NT2/D1 (cell line): ENCODE measurements around the gene CAMK2B.

Experiments
- YY1 ChIP-seq: IDR thresholded peaks from 2 replicates; pipeline ENCODE4 v1.6.1; 2011; ENCODE audit not compliant: insufficient read length, insufficient read depth
- ZNF274 ChIP-seq: IDR thresholded peaks from 2 replicates; pipeline ENCODE4 v1.6.1; 2011; ENCODE audit warnings: mild to moderate bottlenecking, low read depth, low read length

DNA sequence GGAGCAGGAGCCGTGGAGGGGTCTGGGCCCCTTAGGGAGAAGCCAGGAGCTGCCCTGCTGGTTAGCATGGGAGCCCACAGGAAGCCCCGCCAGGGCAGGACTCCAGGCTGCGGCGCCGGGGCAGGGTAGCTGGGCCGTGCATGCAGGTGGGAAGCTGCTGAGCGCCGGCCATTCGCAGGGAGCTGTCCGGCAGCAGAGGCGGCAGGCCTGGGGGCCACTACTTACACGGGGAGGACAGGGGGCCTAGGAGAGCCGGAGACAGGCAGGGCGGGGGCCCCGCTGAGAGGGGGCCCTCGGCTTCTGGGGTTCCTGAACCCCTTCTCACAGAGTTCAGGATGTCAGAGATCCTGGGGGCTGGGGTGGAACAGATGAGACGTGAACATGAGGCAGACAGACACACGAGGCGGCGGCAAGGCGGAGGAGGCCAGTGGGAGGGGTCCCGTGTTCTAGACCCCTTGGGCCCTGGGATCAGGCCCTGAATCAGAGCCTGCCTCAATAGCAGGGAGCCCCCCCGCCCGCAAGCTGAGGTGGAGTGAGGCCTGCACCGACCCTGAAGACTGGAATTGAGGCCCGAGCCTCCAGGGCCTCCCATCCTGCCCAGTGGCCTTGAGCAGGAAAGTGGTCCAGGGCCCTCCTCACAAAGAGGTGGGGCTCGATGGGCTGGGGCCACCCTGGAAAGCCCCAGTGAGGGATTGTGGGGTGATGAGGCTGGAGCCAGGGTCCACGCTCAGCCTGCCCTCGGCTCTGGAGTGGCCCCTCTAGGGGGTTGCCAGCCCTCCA lies 96.6 kb downstream of the CAMK2B start:
- TF ChIP-seq YY1, result no peak
- TF ChIP-seq ZNF274, result no peak
